KMS-11 (cell line): Measurements from ENCODE around the gene SSPN.

ENCODE experiments used
- H2AFZ ChIP-seq: fragments of 200-600 bp; sonication (generic); 2 replicates; pipeline ENCODE4 v1.6.1; 2016; ENCODE audit warnings: antibody characterized with exemption, mixed run types, low read depth
- H3K27ac ChIP-seq: fragments of 200-600 bp; sonication (generic); 2 replicates; pipeline ENCODE4 v1.6.1; 2016; ENCODE audit warnings: mild to moderate bottlenecking, mixed run types
- H3K27me3 ChIP-seq: fragments of 200-600 bp; sonication (generic); 2 replicates; pipeline ENCODE4 v1.6.1; 2017; ENCODE audit warnings: mild to moderate bottlenecking, low read depth, mixed run types, moderate library complexity; ENCODE audit not compliant: insufficient read depth
- H3K36me3 ChIP-seq: fragments of 200-600 bp; sonication (generic); 2 replicates; pipeline ENCODE4 v1.6.1; 2017; ENCODE audit warnings: mild to moderate bottlenecking, mixed run types; ENCODE audit not compliant: insufficient read depth
- H3K4me1 ChIP-seq: fragments of 200-600 bp; sonication (generic); 2 replicates; pipeline ENCODE4 v1.6.1; 2016; ENCODE audit warnings: mild to moderate bottlenecking, low read depth, mixed run types; ENCODE audit not compliant: poor library complexity, severe bottlenecking
- H3K4me2 ChIP-seq: fragments of 200-600 bp; sonication (generic); 2 replicates; pipeline ENCODE4 v1.7.0; 2016; ENCODE audit warnings: mild to moderate bottlenecking, mixed run types
- H3K4me3 ChIP-seq: fragments of 200-600 bp; sonication (generic); IDR thresholded peaks from 2 replicates; pipeline ENCODE4 v1.6.1; 2017; ENCODE audit warnings: low read depth, low read length, mixed read lengths; ENCODE audit not compliant: insufficient read depth
- H3K79me2 ChIP-seq: fragments of 200-600 bp; sonication (generic); 2 replicates; pipeline ENCODE4 v1.6.1; 2016; ENCODE audit warnings: low read depth, mixed run types; ENCODE audit not compliant: insufficient read depth
- H3K9ac ChIP-seq: fragments of 200-600 bp; sonication (generic); 2 replicates; pipeline ENCODE4 v1.6.1; 2016; ENCODE audit warnings: mild to moderate bottlenecking, mixed run types
- H4K20me1 ChIP-seq: fragments of 200-600 bp; sonication (generic); 2 replicates; pipeline ENCODE4 v1.6.1; 2016; ENCODE audit warnings: mild to moderate bottlenecking, mixed run types; ENCODE audit not compliant: insufficient read depth
- CTCF ChIP-seq: fragments of 200-600 bp; sonication (generic); conservative IDR thresholded peaks from 2 replicates; pipeline ENCODE4 v1.6.1; 2017; ENCODE audit warnings: low read depth, mild to moderate bottlenecking, antibody characterized with exemption, low read length, moderate library complexity, mixed read lengths

SSPN gene

GRCh38 chr12:26224657-26225056 is 29.3 kb downstream of the SSPN start:
- H3K4me2 ChIP-seq = no peak overlapping the region
- H2AFZ ChIP-seq = no peak overlapping the region
- H3K9ac ChIP-seq = no peak overlapping the region
- no peaks in the 10 kb centered on the region for H3K36me3 ChIP-seq
- H3K27me3 ChIP-seq = no peaks in the 10 kb centered on the region
- H3K27ac ChIP-seq = no peak overlapping the region
- TF ChIP-seq CTCF = no peak
- H3K79me2 ChIP-seq = no peaks in the 10 kb centered on the region
- no peaks in the 10 kb centered on the region for H4K20me1 ChIP-seq
- H3K4me1 ChIP-seq = no peaks in the 10 kb centered on the region
- H3K4me3 ChIP-seq = no peak overlapping the region

GRCh38 chr12:26226122-26226521 is 30.7 kb downstream of the SSPN start:
- Histone ChIP-seq H3K4me3 (no peak overlapping the region), H2AFZ (no peak overlapping the region)

GRCh38 chr12:26226629-26227360 is 31.4 kb downstream of the SSPN start:
- no peak overlapping the region for H3K4me2 ChIP-seq

More at GRCh38 chr12:26226122-26226521, 30.7 kb downstream of the SSPN start:
- no peaks in the 10 kb centered on the region for H3K27me3 ChIP-seq
- H3K36me3 ChIP-seq = no peaks in the 10 kb centered on the region
- H3K27ac ChIP-seq = no peak overlapping the region
- no peak overlapping the region for H3K4me2 ChIP-seq
- no peaks in the 10 kb centered on the region for H3K4me1 ChIP-seq
- TF ChIP-seq CTCF = no peak
- no peaks in the 10 kb centered on the region for H3K79me2 ChIP-seq
- H4K20me1 ChIP-seq = no peaks in the 10 kb centered on the region
- H3K9ac ChIP-seq = no peak overlapping the region

GRCh38 chr12:26227361-26227745 is 32.0 kb downstream of the SSPN start:
- Histone ChIP-seq H3K9ac (no peak overlapping the region), H3K27me3 (no peaks in the 10 kb centered on the region), H3K4me1 (no peaks in the 10 kb centered on the region), H4K20me1 (no peaks in the 10 kb centered on the region), H2AFZ (no peak overlapping the region), H3K27ac (no peak overlapping the region), H3K4me3 (no peak overlapping the region), H3K4me2 (no peak overlapping the region), H3K36me3 (no peaks in the 10 kb centered on the region), H3K79me2 (no peaks in the 10 kb centered on the region)
- no peak for TF ChIP-seq CTCF

More at GRCh38 chr12:26226629-26227360, 31.4 kb downstream of the SSPN start:
- H3K4me3 ChIP-seq = no peak overlapping the region
- H3K4me1 ChIP-seq = no peaks in the 10 kb centered on the region
- H2AFZ ChIP-seq = no peak overlapping the region
- no peaks in the 10 kb centered on the region for H3K36me3 ChIP-seq
- H3K79me2 ChIP-seq = no peaks in the 10 kb centered on the region
- H4K20me1 ChIP-seq = no peaks in the 10 kb centered on the region
- no peak overlapping the region for H3K27ac ChIP-seq
- TF ChIP-seq CTCF = no peak
- H3K9ac ChIP-seq = no peak overlapping the region
- no peaks in the 10 kb centered on the region for H3K27me3 ChIP-seq
